ES-I3 (cell line): ENCODE results near the gene SYT7.

Experiments
- H3K36me3 ChIP-seq: 2 replicates; pipeline ENCODE4 v1.6.1; 2013; ENCODE audit warnings: mild to moderate bottlenecking, low read length, control low read depth, moderate library complexity; ENCODE audit not compliant: insufficient read depth
- H3K4me1 ChIP-seq: 2 replicates; pipeline ENCODE4 v1.6.1; 2013; ENCODE audit warnings: mild to moderate bottlenecking, control low read depth, low read length; ENCODE audit not compliant: insufficient read depth
- H3K9ac ChIP-seq: 2 replicates; pipeline ENCODE4 v1.6.1; 2013; ENCODE audit warnings: low read depth, mild to moderate bottlenecking, low read length, moderate library complexity
- H3K9me3 ChIP-seq: 2 replicates; pipeline ENCODE4 v1.6.1; 2013; ENCODE audit warnings: mild to moderate bottlenecking, low read length, moderate library complexity; ENCODE audit not compliant: control insufficient read depth, insufficient read depth

The SYT7 gene

GRCh38 chr11:61581030-61581928, at the start of gene SYT7:
Gene SYT7 (minus strand): TSS chr11:61581076. CDS start chr11:61580820, 256 bp downstream.
- no peaks in the 10 kb centered on the region for H3K36me3 ChIP-seq
- peaks cover 19% of the 10 kb centered on the region for H3K4me1 ChIP-seq
- H3K9me3 ChIP-seq, result no peaks in the 10 kb centered on the region
- peak within 1 kb of the TSS; percentile 63 for H3K9ac ChIP-seq

GRCh38 chr11:61630089-61630488, 49.2 kb upstream of the SYT7 start:
- peaks cover 25% of the 10 kb centered on the region for H3K4me1 ChIP-seq

GRCh38 chr11:61629082-61629833, 48.4 kb upstream of the SYT7 start:
- H3K9ac ChIP-seq, result no peak overlapping the region

More at GRCh38 chr11:61630089-61630488, 49.2 kb upstream of the SYT7 start:
- Histone ChIP-seq H3K9me3 (no peaks in the 10 kb centered on the region), H3K36me3 (no peaks in the 10 kb centered on the region; the same call in 1 of the 2 replicates), H3K9ac (no peak overlapping the region)

GRCh38 chr11:61628662-61628970, 47.7 kb upstream of the SYT7 start:
- peaks cover 25% of the 10 kb centered on the region for H3K4me1 ChIP-seq
- no peaks in the 10 kb centered on the region; the same call in 1 of the 2 replicates for H3K36me3 ChIP-seq
- H3K9me3 ChIP-seq, result no peaks in the 10 kb centered on the region
- no peak overlapping the region for H3K9ac ChIP-seq

More at GRCh38 chr11:61629082-61629833, 48.4 kb upstream of the SYT7 start:
- H3K9me3 ChIP-seq, result no peaks in the 10 kb centered on the region
- peaks cover 25% of the 10 kb centered on the region for H3K4me1 ChIP-seq
- H3K36me3 ChIP-seq, result no peaks in the 10 kb centered on the region; the same call in 1 of the 2 replicates

GRCh38 chr11:61627850-61628661, 47.2 kb upstream of the SYT7 start:
- Histone ChIP-seq H3K9me3 (no peaks in the 10 kb centered on the region), H3K36me3 (no peaks in the 10 kb centered on the region; the same call in 1 of the 2 replicates), H3K4me1 (peaks cover 25% of the 10 kb centered on the region), H3K9ac (no peak overlapping the region)

GRCh38 chr11:61626580-61627380, 45.9 kb upstream of the SYT7 start:
- H3K9ac ChIP-seq, result no peak overlapping the region
- H3K36me3 ChIP-seq, result no peaks in the 10 kb centered on the region; the same call in 1 of the 2 replicates
- peaks cover 26% of the 10 kb centered on the region for H3K4me1 ChIP-seq
- H3K9me3 ChIP-seq, result no peaks in the 10 kb centered on the region

- Histone ChIP-seq H3K36me3 (no peaks in the 10 kb centered on the region), H3K4me1 (peaks cover 28% of the 10 kb centered on the region), H3K9ac (no peak overlapping the region), H3K9me3 (no peaks in the 10 kb centered on the region)
Measured at GRCh38 chr11:61625525-61625924, 44.6 kb upstream of the SYT7 start.

GRCh38 chr11:61621917-61622585, 41.2 kb upstream of the SYT7 start:
- H3K36me3 ChIP-seq, result no peaks in the 10 kb centered on the region
- H3K9me3 ChIP-seq, result no peaks in the 10 kb centered on the region
- no peak overlapping the region for H3K9ac ChIP-seq
- H3K4me1 ChIP-seq, result peaks cover 26% of the 10 kb centered on the region

- no peaks in the 10 kb centered on the region for H3K9me3 ChIP-seq
- no peak overlapping the region for H3K9ac ChIP-seq
- no peaks in the 10 kb centered on the region for H3K36me3 ChIP-seq
- H3K4me1 ChIP-seq, result peaks cover 21% of the 10 kb centered on the region
Measured at GRCh38 chr11:61619471-61620226, 38.8 kb upstream of the SYT7 start.

GRCh38 chr11:61618978-61619377, 38.1 kb upstream of the SYT7 start:
- Histone ChIP-seq H3K4me1 (peaks cover 21% of the 10 kb centered on the region), H3K36me3 (no peaks in the 10 kb centered on the region), H3K9me3 (no peaks in the 10 kb centered on the region), H3K9ac (no peak overlapping the region)

- H3K9me3 ChIP-seq, result no peaks in the 10 kb centered on the region
- no peak overlapping the region for H3K9ac ChIP-seq
- H3K36me3 ChIP-seq, result no peaks in the 10 kb centered on the region
- H3K4me1 ChIP-seq, result peaks cover 21% of the 10 kb centered on the region
Measured at GRCh38 chr11:61617515-61617914, 36.6 kb upstream of the SYT7 start.

GRCh38 chr11:61616434-61616833, 35.6 kb upstream of the SYT7 start:
- Histone ChIP-seq H3K9ac (no peak overlapping the region), H3K4me1 (peaks cover 12% of the 10 kb centered on the region), H3K36me3 (no peaks in the 10 kb centered on the region), H3K9me3 (no peaks in the 10 kb centered on the region)
